HUES6 (cell line): ENCODE data around the gene CLIC4.
A peak's percentile ranks its signal among the peaks of the same experiment; 100 is the strongest.

ENCODE experiments used
- H3K27ac ChIP-seq: 2 replicates; pipeline ENCODE4 v1.7.0; 2013; ENCODE audit warnings: low read depth, mild to moderate bottlenecking, low read length, inconsistent platforms
- H3K27me3 ChIP-seq: 2 replicates; pipeline ENCODE4 v1.6.1; 2013; ENCODE audit warnings: low read length; ENCODE audit not compliant: control insufficient read depth, insufficient read depth
- H3K36me3 ChIP-seq: 2 replicates; pipeline ENCODE4 v1.6.1; 2013; ENCODE audit warnings: low read length; ENCODE audit not compliant: control insufficient read depth, insufficient read depth
- H3K4me1 ChIP-seq: 2 replicates; pipeline ENCODE4 v1.6.1; 2013; ENCODE audit warnings: low read length; ENCODE audit not compliant: control insufficient read depth, insufficient read depth
- H3K4me3 ChIP-seq: 2 replicates; pipeline ENCODE4 v1.5.1; 2013; ENCODE audit warnings: low read depth, low read length
- H3K9ac ChIP-seq: one replicate; pipeline ENCODE4 v1.6.1; 2013; ENCODE audit warnings: mild to moderate bottlenecking, low read length
- H3K9me3 ChIP-seq: 2 replicates; pipeline ENCODE4 v1.6.1; 2013; ENCODE audit warnings: low read depth, low read length; ENCODE audit not compliant: control insufficient read depth, insufficient read depth

Gene CLIC4

GRCh38 chr1:24735509-24736375, 9.5 kb upstream of the CLIC4 start:
- peaks cover 28% of the 10 kb centered on the region for H3K4me1 ChIP-seq
- no peaks in the 10 kb centered on the region for H3K36me3 ChIP-seq
- H3K27ac ChIP-seq, result peak overlapping the region; percentile 37; the same call in 1 of the 2 replicates
- no peaks in the 10 kb centered on the region for H3K27me3 ChIP-seq
- peak overlapping the region; percentile 17; the same call in 1 of the 2 replicates for H3K4me3 ChIP-seq
- no peaks in the 10 kb centered on the region for H3K9me3 ChIP-seq
- H3K9ac ChIP-seq, result peak overlapping the region; percentile 36

- H3K9me3 ChIP-seq, result no peaks in the 10 kb centered on the region
- H3K27me3 ChIP-seq, result no peaks in the 10 kb centered on the region
- H3K27ac ChIP-seq, result no peak overlapping the region
- peaks cover 39% of the 10 kb centered on the region for H3K4me1 ChIP-seq
- H3K9ac ChIP-seq, result no peak overlapping the region
- no peaks in the 10 kb centered on the region for H3K36me3 ChIP-seq
- H3K4me3 ChIP-seq, result no peak overlapping the region
These were observed 7.7 kb upstream of the CLIC4 start for GRCh38 chr1:24737368-24738117.

GRCh38 chr1:24739241-24739640, 6.0 kb upstream of the CLIC4 start:
- H3K27ac ChIP-seq, result peak overlapping the region; percentile 36; the same call in 1 of the 2 replicates
- H3K4me1 ChIP-seq, result peaks cover 55% of the 10 kb centered on the region
- no peaks in the 10 kb centered on the region for H3K9me3 ChIP-seq
- H3K4me3 ChIP-seq, result no peak overlapping the region
- no peaks in the 10 kb centered on the region for H3K27me3 ChIP-seq
- no peaks in the 10 kb centered on the region for H3K36me3 ChIP-seq
- no peak overlapping the region for H3K9ac ChIP-seq

GRCh38 chr1:24742090-24742938, 2.9 kb upstream of the CLIC4 start:
- H3K27ac ChIP-seq, result peak overlapping the region; percentile 52

GRCh38 chr1:24743404-24744211, 1.6 kb upstream of the CLIC4 start:
- Histone ChIP-seq H3K4me3 (peak overlapping the region; percentile 20), H3K27ac (peak overlapping the region; percentile 52; the same call in 1 of the 2 replicates), H3K9ac (peak overlapping the region; percentile 30), H3K9me3 (no peaks in the 10 kb centered on the region), H3K4me1 (peaks cover 45% of the 10 kb centered on the region), H3K36me3 (no peaks in the 10 kb centered on the region), H3K27me3 (no peaks in the 10 kb centered on the region)

More at GRCh38 chr1:24742090-24742938, 2.9 kb upstream of the CLIC4 start:
- Histone ChIP-seq H3K4me1 (peaks cover 37% of the 10 kb centered on the region), H3K9me3 (no peaks in the 10 kb centered on the region), H3K27me3 (no peaks in the 10 kb centered on the region), H3K4me3 (no peak overlapping the region; the same call in 1 of the 2 replicates), H3K9ac (peak overlapping the region; percentile 21), H3K36me3 (no peaks in the 10 kb centered on the region)

- Histone ChIP-seq H3K27me3 (no peaks in the 10 kb centered on the region), H3K9ac (peak overlapping the region; percentile 89), H3K27ac (peak overlapping the region; percentile 76), H3K4me1 (peaks cover 46% of the 10 kb centered on the region), H3K36me3 (peaks cover 8% of the 10 kb centered on the region), H3K4me3 (peak overlapping the region; percentile 87), H3K9me3 (no peaks in the 10 kb centered on the region)
These were observed 615 bp downstream of the CLIC4 start for GRCh38 chr1:24745711-24746413.

- Histone ChIP-seq H3K4me3 (peak overlapping the region; percentile 87; the same call in 1 of the 2 replicates), H3K9ac (no peak overlapping the region), H3K36me3 (peaks cover 9% of the 10 kb centered on the region), H3K4me1 (peaks cover 25% of the 10 kb centered on the region), H3K9me3 (no peaks in the 10 kb centered on the region), H3K27me3 (no peaks in the 10 kb centered on the region), H3K27ac (no peak overlapping the region)
These were observed 3.2 kb downstream of the CLIC4 start for GRCh38 chr1:24748191-24749121.

- Histone ChIP-seq H3K4me3 (no peak overlapping the region), H3K36me3 (peaks cover 10% of the 10 kb centered on the region), H3K9ac (no peak overlapping the region), H3K4me1 (peaks cover 23% of the 10 kb centered on the region), H3K27ac (no peak overlapping the region), H3K27me3 (no peaks in the 10 kb centered on the region), H3K9me3 (no peaks in the 10 kb centered on the region)
These were observed 4.0 kb downstream of the CLIC4 start for GRCh38 chr1:24749252-24749651.

- Histone ChIP-seq H3K4me1 (peaks cover 25% of the 10 kb centered on the region), H3K27ac (no peak overlapping the region), H3K36me3 (peaks cover 13% of the 10 kb centered on the region), H3K9me3 (no peaks in the 10 kb centered on the region), H3K27me3 (no peaks in the 10 kb centered on the region), H3K9ac (no peak overlapping the region), H3K4me3 (no peak overlapping the region)
These were observed 4.6 kb downstream of the CLIC4 start for GRCh38 chr1:24749886-24750285.
